CD14-positive monocyte (primary cell): Measurements from ENCODE around the gene LSP1. TPM values are rescaled to one million over a fixed set of nuclear protein-coding genes. Genes with fewer than 3 reads are reported as not detected.

Source experiments
- DNase-seq, 3 donors: peaks; one replicate each; pipeline ENCODE4 v3.0.0-alpha.2; 2011 to 2022
- H2AFZ ChIP-seq: 2 replicates; pipeline ENCODE4 v1.6.0; 2012; ENCODE audit warnings: mild to moderate bottlenecking, low read depth, low read length, inconsistent platforms; ENCODE audit not compliant: insufficient read depth, poor library complexity, severe bottlenecking
- H3K27ac ChIP-seq, 2 donors: 1 replicate in 1 of 2; 2 replicates in 1 of 2; pipeline ENCODE4 v1.5.1; 2012 to 2013; ENCODE audit warnings: low read length in 2 of 2, control low read depth in 1 of 2, inconsistent platforms in 1 of 2, low read depth in 1 of 2, mild to moderate bottlenecking in 1 of 2
- H3K27me3 ChIP-seq, 2 donors: one replicate each; pipeline versions ENCODE4 v1.6.0 to v1.6.1; 2011 to 2013; ENCODE audit warnings: low read length in 2 of 2; ENCODE audit not compliant: control insufficient read depth in 2 of 2, insufficient read depth in 2 of 2
- H3K36me3 ChIP-seq, 2 donors: replicated peaks in 1 of 2; 1 replicate in 1 of 2; 2 replicates in 1 of 2; pipeline versions ENCODE4 v1.5.1 to v1.6.1; 2012 to 2013; ENCODE audit warnings: low read length in 2 of 2, control low read depth in 1 of 2, inconsistent platforms in 1 of 2, mild to moderate bottlenecking in 1 of 2; ENCODE audit not compliant: insufficient read depth in 2 of 2, control insufficient read depth in 1 of 2
- H3K4me1 ChIP-seq, 2 donors: 1 replicate in 1 of 2; 2 replicates in 1 of 2; pipeline versions ENCODE4 v1.5.1 to v1.6.1; 2012 to 2013; ENCODE audit warnings: low read length in 2 of 2, control low read depth in 1 of 2, inconsistent platforms in 1 of 2, mild to moderate bottlenecking in 1 of 2, moderate library complexity in 1 of 2; ENCODE audit not compliant: insufficient read depth in 2 of 2, control insufficient read depth in 1 of 2
- H3K4me2 ChIP-seq: replicated peaks from 2 replicates; pipeline ENCODE3; 2012; ENCODE audit warnings: low read length, moderate library complexity, mild to moderate bottlenecking; ENCODE audit not compliant: poor library complexity, severe bottlenecking; ENCODE audit errors: extremely low read depth
- H3K4me3 ChIP-seq, 3 experiments: fragments of 200-600 bp in 1 of 3; sonication (generic) in 1 of 3; replicated peaks in 1 of 3; 1 replicate in 2 of 3; 2 replicates in 1 of 3; pipeline ENCODE4 v1.5.1; 2011 to 2013; ENCODE audit warnings: low read length in 3 of 3, mild to moderate bottlenecking in 3 of 3, control low read depth in 2 of 3, low read depth in 2 of 3, inconsistent platforms in 1 of 3, moderate library complexity in 1 of 3
- H3K79me2 ChIP-seq: 2 replicates; pipeline ENCODE4 v1.6.0; 2012; ENCODE audit warnings: mild to moderate bottlenecking, control low read depth, inconsistent platforms, low read length, moderate library complexity; ENCODE audit not compliant: insufficient read depth
- H3K9ac ChIP-seq: 2 replicates; pipeline ENCODE4 v1.6.0; 2017; ENCODE audit warnings: low read length, mild to moderate bottlenecking; ENCODE audit not compliant: insufficient read depth, poor library complexity, severe bottlenecking
- H3K9me3 ChIP-seq, 2 donors: replicated peaks in 1 of 2; 1 replicate in 1 of 2; 2 replicates in 1 of 2; pipeline versions ENCODE4 v1.5.1 to v1.6.1; 2012 to 2013; ENCODE audit warnings: low read length in 2 of 2, control low read depth in 1 of 2; ENCODE audit not compliant: control insufficient read depth in 1 of 2, insufficient read depth in 1 of 2
- H4K20me1 ChIP-seq: 2 replicates; pipeline ENCODE4 v1.6.0; 2012; ENCODE audit warnings: mild to moderate bottlenecking, low read length, control low read depth, moderate library complexity; ENCODE audit not compliant: insufficient read depth
- H3K27ac Mint-ChIP-seq, 7 donors: one replicate each; pipeline ENCODE4 v1.8.0; 2020; ENCODE audit warnings: mild to moderate bottlenecking in 7 of 7, mixed read lengths in 7 of 7, moderate library complexity in 6 of 7, inconsistent platforms in 2 of 7
- H3K27me3 Mint-ChIP-seq, 3 donors: one replicate each; pipeline ENCODE4 v1.8.0; 2021 to 2022; ENCODE audit warnings: low read depth in 3 of 3, mild to moderate bottlenecking in 3 of 3, mixed read lengths in 3 of 3, moderate library complexity in 3 of 3, inconsistent platforms in 1 of 3
- H3K36me3 Mint-ChIP-seq, 2 donors: one replicate each; pipeline ENCODE4 v1.8.0; 2020; ENCODE audit warnings: mixed read lengths in 2 of 2, inconsistent platforms in 1 of 2, mild to moderate bottlenecking in 1 of 2
- H3K4me1 Mint-ChIP-seq: one replicate; pipeline ENCODE4 v1.8.0; 2020; ENCODE audit warnings: mild to moderate bottlenecking, mixed read lengths
- H3K4me3 Mint-ChIP-seq, 2 donors: one replicate each; pipeline ENCODE4 v1.8.0; 2020; ENCODE audit warnings: mild to moderate bottlenecking in 2 of 2, mixed read lengths in 2 of 2, moderate library complexity in 1 of 2
- H3K9me3 Mint-ChIP-seq, 7 donors: one replicate each; pipeline ENCODE4 v1.8.0; 2020 to 2022; ENCODE audit warnings: mixed read lengths in 7 of 7, mild to moderate bottlenecking in 6 of 7, moderate library complexity in 6 of 7, inconsistent platforms in 2 of 7
- CTCF ChIP-seq: fragments of 200-600 bp; IDR thresholded peaks from one replicate; pipeline ENCODE4 v1.8.0; 2022; ENCODE audit warnings: antibody characterized with exemption, mild to moderate bottlenecking
- WGBS: methylation state at CpG from one replicate; pipeline ENCODE4 v1.1.5; 2013; ENCODE audit warnings: missing lambda C conversion rate; ENCODE audit not compliant: insufficient coverage; 5-methylcytosine and 5-hydroxymethylcytosine counted together
- intact Hi-C, 2 donors: fragments of 100-400 bp; cut with micrococcal nuclease; formaldehyde crosslinking; loops; one replicate each; pipeline versions ENCODE4 v1.15.0 to v1.15.1; 2023
- polyA plus RNA-seq, 3 donors: library from polyadenylated mRNA; depleted of rRNA in 1 of 3; unstranded in 2 of 3; stranded (reverse) in 1 of 3; fragments of 300-500 nt in 2 of 3; fragments of >200 nt in 1 of 3; fragmentation: Illumina TruSeq in 2 of 3; gene quantifications; 1 replicate in 2 of 3; 2 replicates in 1 of 3; pipeline ENCODE4 v1.2.3, GENCODE V29; 2012 to 2021

Gene LSP1
- polyA plus RNA-seq, 3 donors = 387 to 646 (median 542) TPM

- H3K4me2 ChIP-seq = no peak overlapping the region
- no peak for TF ChIP-seq CTCF
- H4K20me1 ChIP-seq = no peaks in the 10 kb centered on the region
- H2AFZ ChIP-seq = no peak overlapping the region
- H3K4me1 Mint-ChIP-seq = no peaks in the 10 kb centered on the region
- H3K27ac ChIP-seq = no peak overlapping the region
- H3K27me3 ChIP-seq = peaks cover 16 to 67% of the 10 kb centered on the region in 2 donors
- H3K4me3 ChIP-seq = no peak overlapping the region
- peaks cover 0 to 3% of the 10 kb centered on the region in 2 donors for H3K4me1 ChIP-seq
- 95% methylated on average over 8 of the region's 14 CpGs for WGBS
- no peaks in the 10 kb centered on the region for H3K36me3 ChIP-seq
- H3K36me3 Mint-ChIP-seq = peaks cover 3% of the 10 kb centered on the region in 2 donors
- peak overlapping the region in 1 of 2 donors; percentile 22 for H3K4me3 Mint-ChIP-seq
- DNase-seq = no peak
- peaks cover 66 to 83% (median 74%) of the 10 kb centered on the region in 3 donors for H3K27me3 Mint-ChIP-seq
- peaks cover 25 to 33% of the 10 kb centered on the region in 2 donors for H3K9me3 ChIP-seq
- H3K9ac ChIP-seq = no peak overlapping the region
- H3K9me3 Mint-ChIP-seq = peaks cover 15 to 42% (median 37%) of the 10 kb centered on the region in 7 donors
- no peak overlapping the region for H3K27ac Mint-ChIP-seq
- no peaks in the 10 kb centered on the region for H3K79me2 ChIP-seq
- intact Hi-C loops = no loop called here
Measured at GRCh38 chr11:1820463-1821325, 32.2 kb upstream of the LSP1 start.

DNA sequence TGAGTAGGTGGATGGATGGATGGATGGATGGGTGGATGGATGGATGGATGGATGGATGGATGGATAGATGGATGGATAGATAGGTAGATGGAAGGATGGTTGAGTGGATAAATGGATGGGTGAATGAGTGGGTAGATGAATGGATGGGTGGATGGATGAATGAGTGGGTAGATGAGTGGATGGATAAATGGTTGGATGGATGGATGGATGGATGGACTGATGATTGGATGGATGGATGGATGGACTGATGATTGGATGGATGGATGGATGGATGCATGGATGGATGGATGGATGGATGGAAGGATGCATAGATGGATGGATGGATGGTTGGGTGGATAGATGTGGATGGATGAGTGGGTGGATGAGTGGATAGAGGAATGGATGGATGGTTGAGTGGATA is 31.3 kb upstream of the LSP1 start:
- peaks cover 15 to 42% (median 34%) of the 10 kb centered on the region in 7 donors for H3K9me3 Mint-ChIP-seq

More for the DNA sequence above, 31.3 kb upstream of the LSP1 start:
- Histone ChIP-seq H3K36me3 (no peaks in the 10 kb centered on the region), H3K4me1 (peaks cover 0 to 3% of the 10 kb centered on the region in 2 donors), H4K20me1 (no peaks in the 10 kb centered on the region), H3K9me3 (peaks cover 25 to 33% of the 10 kb centered on the region in 2 donors), H3K27ac (no peak overlapping the region), H3K27me3 (peaks cover 16 to 59% of the 10 kb centered on the region in 2 donors), H3K79me2 (no peaks in the 10 kb centered on the region), H3K9ac (no peak overlapping the region), H3K4me3 (no peak overlapping the region), H2AFZ (no peak overlapping the region), H3K4me2 (no peak overlapping the region)
- DNase-seq = no peak
- Mint-ChIP-seq H3K4me1 (no peaks in the 10 kb centered on the region), H3K27ac (peak overlapping the region in 1 of 7 donors; percentile 1), H3K27me3 (peaks cover 60 to 78% (median 68%) of the 10 kb centered on the region in 3 donors), H3K36me3 (peaks cover 3% of the 10 kb centered on the region in 2 donors), H3K4me3 (peak overlapping the region in 1 of 2 donors; percentile 14)
- intact Hi-C loops = no loop called here
- TF ChIP-seq CTCF = no peak
